Activated CD8-positive, alpha-beta memory T cell treated with anti-CD3 and anti-CD28 coated beads, Interleukin-2, amount 50 U/mL, for 1 hour (primary cell): ENCODE results near the gene BMP7.
"Not testable (repeated sequence)": the region's sequence is repeated elsewhere in the genome, so short reads cannot be mapped to it uniquely, and the experiment has no call there.

Experiments used
- DNase-seq: peaks from one replicate; pipeline ENCODE4 v3.0.0-alpha.2; 2020; ENCODE audit errors: extremely low read depth

BMP7 gene

DNA sequence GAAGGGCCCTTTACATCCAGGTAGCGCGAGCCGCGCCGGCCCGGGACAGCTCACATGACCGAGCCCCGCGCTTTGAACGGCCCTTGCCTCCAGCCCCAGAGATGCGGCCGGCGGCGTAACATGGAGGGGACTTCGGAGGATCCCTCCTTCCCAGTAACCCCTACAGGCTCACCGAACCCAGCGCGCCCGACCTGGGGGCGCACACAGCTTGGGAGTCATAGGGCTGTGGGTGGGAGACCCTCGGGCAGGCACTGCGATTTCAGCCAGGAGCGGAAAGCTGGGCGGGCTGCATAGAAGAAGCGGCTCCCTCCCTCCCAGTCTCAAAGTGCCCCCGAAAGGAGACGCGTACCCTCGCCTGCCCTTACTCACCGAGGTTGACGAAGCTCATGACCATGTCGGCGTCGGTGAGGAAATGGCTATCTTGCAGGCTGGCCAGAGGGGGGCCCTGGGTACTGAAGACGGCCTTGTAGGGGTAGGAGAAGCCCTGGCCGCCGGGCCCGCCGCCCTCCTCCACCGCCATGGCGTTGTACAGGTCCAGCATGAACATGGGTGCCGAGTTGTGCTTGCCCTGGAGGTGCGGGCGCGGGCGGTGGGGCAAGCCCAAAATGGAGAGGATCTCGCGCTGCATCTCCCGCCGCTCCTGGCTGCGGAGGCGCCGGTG, 975 bp downstream of the BMP7 start:
- no peak for DNase-seq

DNA sequence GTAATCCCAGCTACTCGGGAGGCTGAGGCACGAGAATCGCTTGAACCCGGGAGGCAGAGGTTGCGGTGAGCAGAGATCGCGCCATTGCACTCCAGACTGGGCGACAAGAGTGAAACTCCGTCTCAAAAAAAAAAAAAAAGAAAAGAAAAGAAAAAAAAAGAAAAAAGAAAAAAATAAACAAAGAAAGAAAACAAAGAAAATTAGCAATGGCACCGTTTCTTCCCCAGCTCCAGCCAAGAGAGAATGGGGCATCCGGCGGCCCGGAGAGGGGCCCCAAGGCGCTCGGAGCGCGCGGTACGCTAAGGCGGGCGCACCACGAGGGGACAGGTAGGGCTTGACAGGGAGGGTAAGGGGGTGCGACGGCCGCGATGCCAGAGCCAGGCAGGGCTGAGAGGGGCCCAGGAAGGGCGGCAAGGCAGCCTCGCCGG, 1.5 kb downstream of the BMP7 start:
- DNase-seq: not testable (repeated sequence)

DNA sequence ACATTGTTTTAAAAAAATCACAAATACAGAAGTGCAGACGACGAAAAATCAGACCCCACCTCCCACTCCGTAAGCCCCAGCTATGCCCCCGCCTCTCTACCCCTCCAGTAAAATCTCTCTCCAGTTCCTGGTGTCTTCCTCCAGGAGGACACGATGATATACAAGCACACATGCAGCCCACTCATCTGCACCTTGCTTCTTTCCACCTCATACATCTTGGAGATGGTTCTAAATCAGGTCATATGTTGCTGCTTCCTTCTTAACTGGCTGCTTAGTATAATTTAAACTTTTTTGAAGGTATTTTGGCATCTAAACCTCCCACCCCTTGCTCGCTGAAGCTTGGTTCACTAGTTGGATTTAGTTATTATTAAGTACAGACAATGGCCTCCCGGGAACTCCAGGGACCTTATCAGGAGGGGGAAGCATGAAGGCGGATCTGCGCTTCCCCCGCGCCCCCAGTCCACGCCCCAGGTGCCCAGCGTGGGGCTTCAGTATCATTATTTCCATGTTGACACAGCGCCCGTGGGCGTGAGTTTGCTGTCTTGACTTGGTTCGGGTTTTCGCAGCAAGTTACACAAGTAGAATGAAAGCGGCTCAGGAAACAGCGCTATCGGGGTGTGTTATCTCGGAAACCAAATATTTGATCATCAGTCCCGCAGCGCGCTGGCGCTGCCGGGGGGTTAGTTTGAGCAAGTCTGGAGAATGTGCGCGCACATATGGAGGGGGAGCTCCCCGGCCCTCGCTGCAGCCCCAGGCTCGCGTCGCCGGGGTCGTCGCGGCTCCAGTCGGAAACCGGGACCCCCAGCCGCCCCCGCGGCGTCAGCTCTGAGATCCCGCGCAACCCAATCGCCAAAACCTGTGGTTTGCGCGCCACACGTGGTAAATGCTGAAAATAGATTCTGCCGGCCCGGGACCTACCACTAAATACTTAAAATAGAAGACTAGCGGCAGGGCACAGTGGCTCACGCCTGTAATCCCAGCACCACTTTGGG, 2.3 kb downstream of the BMP7 start:
- no peak for DNase-seq

DNA sequence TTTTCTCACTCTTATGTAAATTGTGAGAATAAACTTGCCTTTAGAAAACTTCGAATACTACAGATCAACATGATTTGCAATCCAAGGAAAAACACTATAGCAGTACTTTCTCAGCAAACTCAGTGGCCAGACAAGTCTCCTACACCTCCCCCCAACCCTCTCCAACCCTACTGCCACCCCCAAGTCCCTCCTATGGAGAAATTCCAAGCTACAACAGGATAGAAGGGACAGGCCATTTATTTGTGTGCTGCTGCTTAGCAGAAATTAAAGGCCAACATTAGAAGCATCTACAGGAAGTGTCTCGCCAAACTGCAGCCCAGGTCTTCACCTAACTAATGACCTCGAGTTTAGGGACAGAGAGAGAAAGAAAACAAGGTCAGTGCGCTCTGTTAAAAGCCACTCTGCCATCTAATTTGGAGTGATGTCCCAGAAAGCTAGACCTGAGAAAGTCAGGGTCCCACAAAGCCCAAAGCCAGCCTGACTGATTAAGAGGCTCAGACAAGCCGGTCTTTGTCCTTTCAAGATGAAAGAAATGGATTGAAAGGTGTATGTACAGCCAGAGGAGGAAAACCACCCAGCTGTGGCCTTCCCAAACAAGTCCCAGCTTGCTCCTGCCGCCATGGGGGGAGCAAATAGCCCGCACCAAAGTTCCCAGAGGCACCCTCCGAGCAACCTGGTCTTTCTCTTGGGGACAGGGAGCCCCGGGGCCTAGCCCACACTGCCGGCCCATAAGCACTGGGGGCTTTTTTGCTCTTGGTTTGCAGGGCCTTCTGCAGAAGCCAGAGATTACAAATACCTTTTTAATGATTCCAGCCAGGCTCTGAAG, 3.4 kb downstream of the BMP7 start:
- DNase-seq: no peak

GRCh38 chr20:57262301-57262700, 4.1 kb downstream of the BMP7 start:
- no peak for DNase-seq

- DNase-seq: no peak
These were observed 4.8 kb downstream of the BMP7 start for GRCh38 chr20:57261457-57262251.

- no peak for DNase-seq
These were observed 5.5 kb downstream of the BMP7 start for GRCh38 chr20:57260934-57261333.

GRCh38 chr20:57259938-57260921, 6.2 kb downstream of the BMP7 start:
- no peak for DNase-seq

GRCh38 chr20:57259121-57259937, 7.1 kb downstream of the BMP7 start:
- DNase-seq: no peak

DNA sequence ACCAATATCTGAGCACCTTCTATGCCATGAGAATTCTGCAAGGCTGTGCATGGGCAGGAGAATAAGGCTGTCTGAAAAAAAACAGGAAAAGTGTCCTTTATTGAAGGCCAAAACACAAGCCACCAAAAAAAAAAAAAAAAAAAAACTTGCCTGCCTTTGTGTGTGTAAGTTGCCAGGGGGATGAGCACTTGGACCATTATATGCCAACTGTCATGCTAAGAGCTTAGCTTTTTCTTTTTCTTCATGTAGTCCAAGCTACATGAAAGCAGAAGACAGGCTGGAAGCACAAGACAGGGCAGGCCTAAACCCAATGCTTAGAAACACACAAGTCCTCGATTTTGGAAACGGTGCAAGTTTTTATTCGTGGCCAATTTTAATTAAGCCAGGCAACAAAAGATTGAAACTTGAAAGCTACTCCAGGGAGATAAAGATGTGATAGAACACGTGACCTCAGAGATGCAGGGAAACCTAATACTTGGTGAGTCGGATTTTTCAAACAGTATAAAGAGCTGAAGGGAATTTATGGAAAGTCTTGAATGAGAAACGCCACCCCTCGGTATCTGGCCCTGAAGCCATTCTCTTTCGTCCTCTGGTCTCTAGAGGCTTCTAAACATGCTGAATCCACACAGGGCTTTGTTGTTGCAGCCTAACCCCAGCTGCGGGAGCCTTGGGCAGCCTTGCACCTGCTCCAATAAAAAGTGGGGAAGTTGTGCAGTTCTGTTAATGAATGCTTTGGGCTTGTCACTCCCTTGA, 8.6 kb downstream of the BMP7 start:
- no peak for DNase-seq

DNA sequence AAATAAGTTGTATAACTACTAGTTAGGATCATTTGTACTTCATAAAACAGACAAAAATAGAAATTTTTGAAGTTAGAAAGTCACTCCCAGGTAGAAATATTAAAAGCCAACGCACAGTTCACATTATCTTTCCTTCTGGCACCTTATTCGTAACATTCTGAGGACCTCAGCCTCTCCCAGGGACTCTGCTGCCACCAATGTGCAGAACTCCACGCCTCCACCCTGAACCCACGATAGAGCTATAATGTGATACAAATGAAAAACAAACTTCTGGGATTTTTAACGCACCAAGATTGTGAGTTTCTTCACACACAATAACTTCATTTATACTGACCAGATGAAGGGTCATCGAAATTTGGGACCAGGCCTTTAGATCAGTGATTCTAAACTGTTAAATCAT, 9.5 kb downstream of the BMP7 start:
- DNase-seq: no peak

- no peak for DNase-seq
These were observed 10.2 kb downstream of the BMP7 start for GRCh38 chr20:57256205-57256604.

GRCh38 chr20:57255183-57255582, 11.3 kb downstream of the BMP7 start:
- no peak for DNase-seq

- no peak for DNase-seq
These were observed 13.8 kb downstream of the BMP7 start for GRCh38 chr20:57252559-57253162.

DNA sequence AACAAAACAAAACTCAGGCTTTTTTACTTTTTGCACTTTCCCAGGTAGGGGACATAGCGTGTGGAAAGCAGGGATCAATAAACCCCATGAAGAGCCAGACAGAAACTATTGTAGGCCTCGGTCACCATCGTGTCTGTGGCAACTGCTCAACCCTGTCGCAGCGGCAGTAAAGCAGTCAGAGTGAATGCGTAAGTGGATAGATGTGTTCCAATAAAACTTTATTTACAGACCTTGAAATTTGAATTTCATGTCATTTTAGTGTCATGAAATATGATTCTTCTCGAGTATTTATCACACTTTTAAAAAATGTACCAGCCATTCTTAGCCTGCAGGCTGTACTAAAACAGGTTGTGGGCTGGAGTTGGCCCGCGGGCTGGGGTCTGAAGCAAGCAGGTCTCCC, 14.5 kb downstream of the BMP7 start:
- DNase-seq: no peak

DNA sequence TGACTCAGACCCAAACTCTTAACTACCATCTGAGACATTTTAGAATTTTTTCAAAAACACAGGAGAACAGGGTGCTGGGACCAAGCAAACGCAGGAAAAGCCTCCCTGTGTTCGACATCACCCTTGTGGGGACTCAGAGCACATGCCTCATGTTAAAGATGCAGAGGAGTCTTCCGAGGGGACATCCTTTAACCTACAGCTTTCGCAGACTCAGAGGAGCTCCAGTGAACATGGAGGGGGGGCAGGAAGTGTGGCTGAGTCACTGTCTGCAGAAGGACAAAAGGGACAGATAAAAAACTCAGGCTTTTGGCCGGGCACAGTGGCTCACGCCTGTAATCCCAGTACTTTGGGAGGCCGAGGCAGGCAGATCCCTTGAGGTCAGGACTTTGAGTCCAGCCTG, 15.1 kb downstream of the BMP7 start:
- no peak for DNase-seq

DNA sequence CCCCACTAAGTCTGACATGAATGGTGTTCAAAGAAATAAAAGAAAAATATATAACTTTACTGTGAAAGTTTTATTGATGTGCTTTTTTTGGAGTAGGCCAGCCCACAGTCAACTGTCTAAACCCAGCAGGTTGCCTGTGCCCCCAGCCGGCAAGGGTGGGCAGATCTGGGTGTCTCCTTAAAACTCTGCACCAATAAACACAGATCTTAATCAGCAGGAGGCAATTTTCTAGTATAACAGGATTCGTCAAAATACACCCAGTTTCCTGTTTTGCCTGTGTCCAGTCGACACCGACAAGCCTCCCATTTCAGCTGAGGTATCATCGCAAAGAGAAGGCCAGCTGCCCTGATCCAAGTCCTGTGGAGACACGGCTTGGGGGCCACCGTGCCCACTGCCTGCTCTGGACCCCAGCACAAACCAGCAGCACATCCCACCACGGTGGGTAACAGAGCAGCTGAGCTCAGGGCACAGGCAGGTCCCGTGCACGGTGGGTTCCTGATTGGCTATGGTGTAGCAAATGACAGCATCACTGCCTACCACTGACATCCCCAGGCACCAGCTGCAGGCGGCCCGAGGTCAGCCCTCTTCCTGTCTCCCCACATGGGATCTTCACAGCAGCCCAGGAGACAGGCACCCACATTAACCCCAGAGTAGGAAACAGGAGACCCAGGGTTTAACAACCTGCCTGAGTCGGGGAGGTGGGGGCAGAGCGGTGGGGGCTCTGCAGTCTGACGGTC, 15.7 kb downstream of the BMP7 start:
- DNase-seq: no peak
